PFSK-1 (cell line): ENCODE data around the gene PEX11A.

Experiments used
- FOXP2 ChIP-seq: optimal IDR thresholded peaks from 2 replicates; pipeline ENCODE3; 2011; ENCODE audit warnings: borderline replicate concordance, control low read depth, inconsistent platforms; ENCODE audit not compliant: insufficient read depth; ENCODE audit errors: extremely low read length, extremely low read depth
- POLR2AphosphoS5 ChIP-seq: IDR thresholded peaks from 2 replicates; pipeline ENCODE4 v1.6.1; 2012; ENCODE audit warnings: low read depth, mild to moderate bottlenecking, control low read depth, low read length, moderate library complexity
- REST ChIP-seq, 2 experiments: IDR thresholded peaks; 2 replicates each; pipeline versions ENCODE4 v1.6.1 to v1.8.0; 2011 to 2012; ENCODE audit warnings: low read depth in 2 of 2, low read length in 2 of 2, control low read depth in 1 of 2, inconsistent platforms in 1 of 2, mild to moderate bottlenecking in 1 of 2, moderate library complexity in 1 of 2; ENCODE audit not compliant: insufficient read depth in 1 of 2
- SIN3A ChIP-seq: IDR thresholded peaks from 2 replicates; pipeline ENCODE4 v1.6.1; 2012; ENCODE audit warnings: mild to moderate bottlenecking, low read length, moderate library complexity, borderline replicate concordance; ENCODE audit not compliant: insufficient read depth
- TAF1 ChIP-seq: IDR thresholded peaks from 2 replicates; pipeline ENCODE4 v1.6.1; 2012; ENCODE audit warnings: low read length, control low read depth, borderline replicate concordance; ENCODE audit not compliant: insufficient read depth

The PEX11A gene

GRCh38 chr15:89666184-89666857 lies 24.2 kb downstream of the PEX11A start:
- TF ChIP-seq FOXP2 (no peak), POLR2AphosphoS5 (no peak), TAF1 (no peak), SIN3A (no peak), REST (IDR thresholded peaks at IDR 0.05; ENCODE audit: insufficient read depth in 1 of 2, low read depth in 2 of 2, low read length in 2 of 2) (no peak)

DNA sequence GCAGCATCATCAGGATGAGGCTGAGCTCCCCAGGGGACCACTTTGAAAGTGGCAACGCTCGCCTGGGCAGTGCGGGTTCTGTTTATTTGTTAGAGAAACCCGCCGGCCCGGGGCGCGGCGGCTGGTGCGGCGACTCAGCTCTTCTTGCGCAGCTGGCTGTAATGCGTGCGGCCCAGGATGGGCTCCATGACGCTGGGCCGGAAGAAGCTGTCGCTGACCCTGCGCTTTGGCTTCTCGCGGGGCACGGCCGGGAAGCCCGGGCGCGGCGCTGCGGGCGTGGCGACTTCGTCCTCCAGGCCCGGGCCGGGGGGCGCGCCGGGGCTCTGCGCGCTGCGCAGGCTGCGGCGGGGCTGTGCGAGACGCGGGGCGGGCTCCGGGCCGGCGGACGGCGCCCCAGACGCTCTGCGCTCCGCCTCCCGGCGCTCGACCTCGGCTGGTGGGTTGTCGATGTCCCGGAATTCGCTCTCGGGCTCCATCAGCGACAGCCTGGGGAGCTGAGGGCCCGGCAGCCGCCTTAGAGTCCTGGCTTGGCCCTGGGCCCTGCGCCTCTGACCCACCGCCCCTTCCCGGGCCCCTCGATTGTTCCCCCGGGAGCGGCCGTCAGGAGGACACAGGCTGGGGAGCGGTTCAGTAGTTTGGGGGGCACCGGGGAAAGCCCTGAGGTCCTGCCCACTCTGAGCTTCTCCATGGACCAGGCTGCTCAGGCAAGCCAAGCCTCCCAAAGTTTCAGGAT lies 24.9 kb downstream of the PEX11A start:
- TF ChIP-seq SIN3A, result no peak
- TF ChIP-seq FOXP2, result no peak
- no peak for TF ChIP-seq REST (IDR thresholded peaks at IDR 0.05; ENCODE audit: insufficient read depth in 1 of 2, low read depth in 2 of 2, low read length in 2 of 2)
- 0 out of 2 replicates have a peak, but pooled peaks have one; percentile 33 for TF ChIP-seq TAF1

DNA sequence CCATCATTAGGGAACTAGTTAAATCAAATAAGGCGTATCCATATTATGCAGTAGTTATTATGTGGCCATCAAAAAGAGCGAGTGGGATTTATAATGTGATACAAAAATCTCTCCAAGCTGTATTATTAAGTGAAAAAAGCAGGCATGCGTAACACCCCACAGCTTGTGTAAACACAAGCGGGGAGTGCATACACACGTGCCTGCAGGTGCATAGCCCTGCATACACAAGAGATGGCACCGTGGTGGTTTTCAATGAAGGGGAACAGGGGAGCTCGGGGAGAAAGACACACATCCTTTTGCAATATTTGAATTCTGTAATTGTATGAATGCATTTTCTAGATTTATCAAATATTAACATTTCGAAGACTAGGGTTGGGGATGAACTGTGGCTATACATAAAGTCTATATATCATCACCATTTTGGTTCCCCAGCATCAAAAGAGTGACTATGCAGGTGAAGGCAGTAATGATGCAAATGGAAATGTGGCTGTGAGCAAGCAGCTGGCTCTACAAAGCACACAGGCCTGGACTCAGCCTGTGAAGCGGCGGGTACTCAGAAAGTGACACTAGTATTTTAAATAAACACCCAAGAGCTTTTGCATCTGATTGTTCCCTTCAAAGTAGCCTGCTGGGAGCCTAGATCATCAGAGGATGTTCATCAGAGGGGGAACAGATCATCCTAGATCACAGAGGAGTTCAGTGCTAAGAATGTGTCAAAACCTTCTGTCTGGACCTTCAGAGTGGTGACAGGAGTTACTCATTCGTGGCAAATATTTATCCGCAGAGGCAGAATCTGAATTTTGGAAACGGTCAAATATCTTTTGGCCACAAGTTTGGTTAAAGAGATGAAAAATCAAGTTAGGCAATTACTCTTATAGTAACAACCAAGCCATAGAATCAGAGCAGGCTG lies 25.9 kb downstream of the PEX11A start:
- TF ChIP-seq TAF1 (no peak), REST (IDR thresholded peaks at IDR 0.05; ENCODE audit: insufficient read depth in 1 of 2, low read depth in 2 of 2, low read length in 2 of 2) (no peak)

- TF ChIP-seq REST (IDR thresholded peaks at IDR 0.05; ENCODE audit: insufficient read depth in 1 of 2, low read depth in 2 of 2, low read length in 2 of 2) (peak in 1 of 2 experiments; percentile 34; a peak in 1 of 4 replicates), TAF1 (no peak), POLR2AphosphoS5 (peak; percentile 89)
These were observed 27.5 kb downstream of the PEX11A start for GRCh38 chr15:89662893-89663626.
